ENCODE data around the gene F10. TPM values are rescaled to one million over a fixed set of nuclear protein-coding genes. Genes with fewer than 3 reads are reported as not detected.

Gene F10
- total and polyA plus RNA-seq, 2 of the 13 experiments (the other 11 are each of a cell fraction or from before 2014, with no cell fraction given): 58.4 to 237 TPM

DNA sequence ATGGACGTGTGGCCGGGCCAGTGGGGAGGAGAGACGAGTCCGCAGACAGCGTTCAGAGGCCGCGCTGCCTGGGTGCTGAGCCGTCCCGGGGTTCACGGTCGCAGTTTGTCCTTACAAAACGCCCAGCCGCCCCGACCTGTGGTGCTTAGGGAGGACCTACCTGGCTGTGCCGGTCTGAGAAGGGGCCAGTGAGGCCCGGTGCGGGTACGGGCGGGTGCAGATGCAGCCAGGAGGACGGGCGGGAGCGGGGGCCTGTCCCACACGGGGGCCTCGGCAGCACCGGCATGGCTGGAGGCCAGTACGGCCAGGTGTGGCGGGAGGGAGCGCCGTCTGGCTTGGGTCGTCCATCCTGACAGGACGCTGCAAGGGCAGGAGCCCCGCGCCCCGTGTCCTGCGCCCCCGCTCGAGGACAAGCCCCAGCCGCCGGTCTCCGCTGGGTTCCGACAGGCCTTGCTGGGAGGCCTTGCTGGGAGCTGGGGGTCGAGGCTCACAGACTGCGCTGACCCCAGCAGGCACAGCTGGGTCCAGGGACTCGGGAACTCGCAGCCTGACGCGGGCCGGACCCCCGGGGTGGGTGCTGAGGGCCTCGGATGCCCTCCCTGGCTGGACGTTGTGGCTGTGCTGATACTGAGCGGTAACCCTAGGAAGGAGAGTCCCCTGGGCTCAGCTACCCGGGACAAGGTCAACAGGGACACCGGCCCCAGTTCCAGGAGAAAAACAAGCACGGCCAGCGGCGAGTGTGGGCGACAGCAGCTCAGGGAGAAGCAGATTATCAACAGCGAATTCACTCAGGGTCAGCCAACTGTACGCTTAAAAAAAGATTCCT lies 30.6 kb downstream of the F10 start (continued):
- no peak for TF ChIP-seq FOXA3 (CRISPR knock-in tag; IDR thresholded peaks at IDR 0.05)
- TF ChIP-seq ZBTB42 (CRISPR knock-in tag; IDR thresholded peaks at IDR 0.05): no peak
- 0 out of 2 replicates have a peak, but pooled peaks have one; percentile 24 for TF ChIP-seq PCBP1 (IDR thresholded peaks at IDR 0.05; ENCODE audit: borderline replicate concordance, low read depth, low read length)
- TF ChIP-seq CHCHD3 (CRISPR knock-in tag; IDR thresholded peaks at IDR 0.05): 0 out of 2 replicates have a peak, but pooled peaks have one; percentile 75
- TF ChIP-seq, protein P1, sequence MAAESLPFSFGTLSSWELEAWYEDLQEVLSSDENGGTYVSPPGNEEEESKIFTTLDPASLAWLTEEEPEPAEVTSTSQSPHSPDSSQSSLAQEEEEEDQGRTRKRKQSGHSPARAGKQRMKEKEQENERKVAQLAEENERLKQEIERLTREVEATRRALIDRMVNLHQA (CRISPR knock-in tag; IDR thresholded peaks at IDR 0.05): no peak
- TF ChIP-seq, protein P2, sequence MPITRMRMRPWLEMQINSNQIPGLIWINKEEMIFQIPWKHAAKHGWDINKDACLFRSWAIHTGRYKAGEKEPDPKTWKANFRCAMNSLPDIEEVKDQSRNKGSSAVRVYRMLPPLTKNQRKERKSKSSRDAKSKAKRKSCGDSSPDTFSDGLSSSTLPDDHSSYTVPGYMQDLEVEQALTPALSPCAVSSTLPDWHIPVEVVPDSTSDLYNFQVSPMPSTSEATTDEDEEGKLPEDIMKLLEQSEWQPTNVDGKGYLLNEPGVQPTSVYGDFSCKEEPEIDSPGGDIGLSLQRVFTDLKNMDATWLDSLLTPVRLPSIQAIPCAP (CRISPR knock-in tag; IDR thresholded peaks at IDR 0.05; ENCODE audit: low read depth): 0 out of 2 replicates have a peak, but pooled peaks have one; percentile 40
- TF ChIP-seq BCL6 (CRISPR knock-in tag; IDR thresholded peaks at IDR 0.05): no peak
- TF ChIP-seq GABPB1 (CRISPR knock-in tag; IDR thresholded peaks at IDR 0.05): peak; percentile 71; the same call in 1 of the 2 replicates
- no peak for TF ChIP-seq BRCA1 (CRISPR knock-in tag; IDR thresholded peaks at IDR 0.05)
- TF ChIP-seq MED8 (CRISPR knock-in tag; IDR thresholded peaks at IDR 0.05; ENCODE audit: insufficient replicate concordance): peak; percentile 46
- peak; percentile 93 for TF ChIP-seq ZNF333 (CRISPR knock-in tag; IDR thresholded peaks at IDR 0.05; ENCODE audit: borderline replicate concordance)
- no peak for TF ChIP-seq TBP (CRISPR knock-in tag; IDR thresholded peaks at IDR 0.05)
- TF ChIP-seq ZNF629 (CRISPR knock-in tag; conservative IDR thresholded peaks at IDR 0.05): no peak
- TF ChIP-seq, protein P3, sequence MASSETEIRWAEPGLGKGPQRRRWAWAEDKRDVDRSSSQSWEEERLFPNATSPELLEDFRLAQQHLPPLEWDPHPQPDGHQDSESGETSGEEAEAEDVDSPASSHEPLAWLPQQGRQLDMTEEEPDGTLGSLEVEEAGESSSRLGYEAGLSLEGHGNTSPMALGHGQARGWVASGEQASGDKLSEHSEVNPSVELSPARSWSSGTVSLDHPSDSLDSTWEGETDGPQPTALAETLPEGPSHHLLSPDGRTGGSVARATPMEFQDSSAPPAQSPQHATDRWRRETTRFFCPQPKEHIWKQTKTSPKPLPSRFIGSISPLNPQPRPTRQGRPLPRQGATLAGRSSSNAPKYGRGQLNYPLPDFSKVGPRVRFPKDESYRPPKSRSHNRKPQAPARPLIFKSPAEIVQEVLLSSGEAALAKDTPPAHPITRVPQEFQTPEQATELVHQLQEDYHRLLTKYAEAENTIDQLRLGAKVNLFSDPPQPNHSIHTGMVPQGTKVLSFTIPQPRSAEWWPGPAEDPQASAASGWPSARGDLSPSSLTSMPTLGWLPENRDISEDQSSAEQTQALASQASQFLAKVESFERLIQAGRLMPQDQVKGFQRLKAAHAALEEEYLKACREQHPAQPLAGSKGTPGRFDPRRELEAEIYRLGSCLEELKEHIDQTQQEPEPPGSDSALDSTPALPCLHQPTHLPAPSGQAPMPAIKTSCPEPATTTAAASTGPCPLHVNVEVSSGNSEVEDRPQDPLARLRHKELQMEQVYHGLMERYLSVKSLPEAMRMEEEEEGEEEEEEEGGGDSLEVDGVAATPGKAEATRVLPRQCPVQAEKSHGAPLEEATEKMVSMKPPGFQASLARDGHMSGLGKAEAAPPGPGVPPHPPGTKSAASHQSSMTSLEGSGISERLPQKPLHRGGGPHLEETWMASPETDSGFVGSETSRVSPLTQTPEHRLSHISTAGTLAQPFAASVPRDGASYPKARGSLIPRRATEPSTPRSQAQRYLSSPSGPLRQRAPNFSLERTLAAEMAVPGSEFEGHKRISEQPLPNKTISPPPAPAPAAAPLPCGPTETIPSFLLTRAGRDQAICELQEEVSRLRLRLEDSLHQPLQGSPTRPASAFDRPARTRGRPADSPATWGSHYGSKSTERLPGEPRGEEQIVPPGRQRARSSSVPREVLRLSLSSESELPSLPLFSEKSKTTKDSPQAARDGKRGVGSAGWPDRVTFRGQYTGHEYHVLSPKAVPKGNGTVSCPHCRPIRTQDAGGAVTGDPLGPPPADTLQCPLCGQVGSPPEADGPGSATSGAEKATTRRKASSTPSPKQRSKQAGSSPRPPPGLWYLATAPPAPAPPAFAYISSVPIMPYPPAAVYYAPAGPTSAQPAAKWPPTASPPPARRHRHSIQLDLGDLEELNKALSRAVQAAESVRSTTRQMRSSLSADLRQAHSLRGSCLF (CRISPR knock-in tag; IDR thresholded peaks at IDR 0.05; ENCODE audit: borderline replicate concordance): no peak
- no peak for TF ChIP-seq ZNF720 (CRISPR knock-in tag; IDR thresholded peaks at IDR 0.05)
- no peak for TF ChIP-seq ZNF326 (CRISPR knock-in tag; IDR thresholded peaks at IDR 0.05; ENCODE audit: borderline replicate concordance)
- TF ChIP-seq NCOA5 (CRISPR knock-in tag; IDR thresholded peaks at IDR 0.05): no peak
- no peak; the same call in 1 of the 2 replicates for TF ChIP-seq TSC22D2 (CRISPR knock-in tag; IDR thresholded peaks at IDR 0.05; ENCODE audit: borderline replicate concordance)
- TF ChIP-seq, protein P4, sequence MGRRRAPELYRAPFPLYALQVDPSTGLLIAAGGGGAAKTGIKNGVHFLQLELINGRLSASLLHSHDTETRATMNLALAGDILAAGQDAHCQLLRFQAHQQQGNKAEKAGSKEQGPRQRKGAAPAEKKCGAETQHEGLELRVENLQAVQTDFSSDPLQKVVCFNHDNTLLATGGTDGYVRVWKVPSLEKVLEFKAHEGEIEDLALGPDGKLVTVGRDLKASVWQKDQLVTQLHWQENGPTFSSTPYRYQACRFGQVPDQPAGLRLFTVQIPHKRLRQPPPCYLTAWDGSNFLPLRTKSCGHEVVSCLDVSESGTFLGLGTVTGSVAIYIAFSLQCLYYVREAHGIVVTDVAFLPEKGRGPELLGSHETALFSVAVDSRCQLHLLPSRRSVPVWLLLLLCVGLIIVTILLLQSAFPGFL (CRISPR knock-in tag; IDR thresholded peaks at IDR 0.05): no peak
- no peak for TF ChIP-seq BHLHE40 (IDR thresholded peaks at IDR 0.05; ENCODE audit: low read length)
- no peak for TF ChIP-seq FOXP1 (IDR thresholded peaks at IDR 0.05)
- TF ChIP-seq FOXP1 (CRISPR knock-in tag; IDR thresholded peaks at IDR 0.05): no peak
- no peak for TF ChIP-seq SMARCE1 (IDR thresholded peaks at IDR 0.05; ENCODE audit: borderline replicate concordance)
- TF ChIP-seq SMC3 (IDR thresholded peaks at IDR 0.05; ENCODE audit: low read length): no peak
- no peak for TF ChIP-seq ZMYM2 (CRISPR knock-in tag; IDR thresholded peaks at IDR 0.05)
